Spleen (tissue), 7 donors: ENCODE results near the gene RHNO1.

ENCODE experiments used
- POLR2AphosphoS5 ChIP-seq, 3 donors: sonication (generic); formaldehyde crosslinking; IDR thresholded peaks; one replicate each; pipeline ENCODE4 v1.5.1; 2017; ENCODE audit warnings: antibody characterized with exemption in 3 of 3
- TF ChIP-seq, protein P1 (sequence below), 11 experiments: fragments of 200-600 bp in 7 of 11; fragments of 450-650 bp in 4 of 11; sonication (generic) in 4 of 11; IDR thresholded peaks in 8 of 11; conservative IDR thresholded peaks in 3 of 11; 1 replicate in 7 of 11; 2 replicates in 4 of 11; pipeline versions ENCODE4 v1.4.0 to v1.8.0; 2016 to 2021; ENCODE audit warnings: antibody characterized with exemption in 11 of 11, inconsistent platforms in 4 of 11, mild to moderate bottlenecking in 1 of 11
- donor health status: DM: no; HTN: no; CAD: no; lungs with moderate emphysema.
- donor health status: DM: no; HTN: no; CAD: no.
- donor health status: DM: no; HTN: no; CAD: no.

DNA sequence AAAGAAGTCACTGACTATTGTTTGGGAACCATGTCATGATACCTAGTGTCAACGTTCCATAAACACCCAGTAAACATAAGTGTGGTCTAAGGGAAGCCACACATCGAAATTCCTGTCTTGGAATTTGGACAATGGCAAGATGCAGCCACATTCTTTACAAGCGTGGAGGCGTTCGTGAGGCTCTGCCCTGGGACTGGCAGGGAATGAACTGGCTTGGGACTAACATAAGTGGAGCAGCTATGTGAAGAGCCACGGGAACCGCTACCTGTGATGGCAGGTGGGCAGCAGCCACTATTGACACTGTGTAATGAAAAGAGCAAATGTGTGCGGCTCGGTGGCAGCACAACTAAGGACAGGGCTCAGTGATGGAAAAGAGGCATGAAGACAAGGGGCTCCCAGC is 32.2 kb upstream of the RHNO1 start:
- TF ChIP-seq, protein P1, sequence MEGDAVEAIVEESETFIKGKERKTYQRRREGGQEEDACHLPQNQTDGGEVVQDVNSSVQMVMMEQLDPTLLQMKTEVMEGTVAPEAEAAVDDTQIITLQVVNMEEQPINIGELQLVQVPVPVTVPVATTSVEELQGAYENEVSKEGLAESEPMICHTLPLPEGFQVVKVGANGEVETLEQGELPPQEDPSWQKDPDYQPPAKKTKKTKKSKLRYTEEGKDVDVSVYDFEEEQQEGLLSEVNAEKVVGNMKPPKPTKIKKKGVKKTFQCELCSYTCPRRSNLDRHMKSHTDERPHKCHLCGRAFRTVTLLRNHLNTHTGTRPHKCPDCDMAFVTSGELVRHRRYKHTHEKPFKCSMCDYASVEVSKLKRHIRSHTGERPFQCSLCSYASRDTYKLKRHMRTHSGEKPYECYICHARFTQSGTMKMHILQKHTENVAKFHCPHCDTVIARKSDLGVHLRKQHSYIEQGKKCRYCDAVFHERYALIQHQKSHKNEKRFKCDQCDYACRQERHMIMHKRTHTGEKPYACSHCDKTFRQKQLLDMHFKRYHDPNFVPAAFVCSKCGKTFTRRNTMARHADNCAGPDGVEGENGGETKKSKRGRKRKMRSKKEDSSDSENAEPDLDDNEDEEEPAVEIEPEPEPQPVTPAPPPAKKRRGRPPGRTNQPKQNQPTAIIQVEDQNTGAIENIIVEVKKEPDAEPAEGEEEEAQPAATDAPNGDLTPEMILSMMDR (IDR thresholded peaks at IDR 0.05 in 8 of 11, conservative IDR thresholded peaks at IDR 0.05 in 3 of 11), result no peak
- TF ChIP-seq POLR2AphosphoS5 (IDR thresholded peaks at IDR 0.05), result no peak
